H9 (cell line): ENCODE data around the gene CDH13. TPM values are rescaled to one million over a fixed set of nuclear protein-coding genes. Genes with fewer than 3 reads are reported as not detected.

ENCODE experiments used
- DNase-seq: peaks from one replicate; pipeline ENCODE4 v3.0.0-alpha.2; 2017
- H2AFZ ChIP-seq: one replicate; pipeline ENCODE4 v1.6.1; 2013; ENCODE audit warnings: mild to moderate bottlenecking, low read length, control low read depth, moderate library complexity
- H2AK5ac ChIP-seq: 2 replicates; pipeline ENCODE4 v1.6.1; 2013; ENCODE audit warnings: low read length, control low read depth, mixed read lengths; ENCODE audit not compliant: insufficient read length
- H2BK120ac ChIP-seq: one replicate; pipeline ENCODE4 v1.6.1; 2013; ENCODE audit warnings: low read depth, mild to moderate bottlenecking, low read length, control low read depth, inconsistent platforms; ENCODE audit not compliant: poor library complexity, severe bottlenecking
- H2BK12ac ChIP-seq: 2 replicates; pipeline ENCODE4 v1.6.1; 2013; ENCODE audit warnings: low read length, control low read depth, mixed read lengths, low read depth; ENCODE audit not compliant: insufficient read length
- H2BK15ac ChIP-seq: 2 replicates; pipeline ENCODE4 v1.6.1; 2013; ENCODE audit warnings: low read depth, low read length, control low read depth
- H2BK20ac ChIP-seq: one replicate; pipeline ENCODE4 v1.6.1; 2013; ENCODE audit warnings: low read depth, mild to moderate bottlenecking, low read length, control low read depth, inconsistent platforms; ENCODE audit not compliant: poor library complexity, severe bottlenecking
- H2BK5ac ChIP-seq: 2 replicates; pipeline ENCODE4 v1.6.1; 2013; ENCODE audit warnings: low read length, control low read depth, mixed read lengths; ENCODE audit not compliant: insufficient read length
- H3K14ac ChIP-seq: 2 replicates; pipeline ENCODE4 v1.6.1; 2013; ENCODE audit warnings: low read length, control low read depth; ENCODE audit not compliant: insufficient read depth
- H3K18ac ChIP-seq: 2 replicates; pipeline ENCODE4 v1.6.1; 2013; ENCODE audit warnings: low read depth, mild to moderate bottlenecking, mixed read lengths, low read length, control low read depth; ENCODE audit not compliant: insufficient read length
- H3K23ac ChIP-seq: 2 replicates; pipeline ENCODE4 v1.6.1; 2013; ENCODE audit warnings: low read length, control low read depth, mixed read lengths, low read depth; ENCODE audit not compliant: insufficient read length
- H3K23me2 ChIP-seq: 2 replicates; pipeline ENCODE4 v1.6.1; 2013; ENCODE audit warnings: low read depth, mild to moderate bottlenecking, mixed read lengths, low read length, control low read depth; ENCODE audit not compliant: insufficient read length, poor library complexity, severe bottlenecking
- H3K27ac ChIP-seq: 2 replicates; pipeline ENCODE4 v1.5.1; 2013; ENCODE audit warnings: low read length, control low read depth, mixed read lengths, low read depth; ENCODE audit not compliant: insufficient read length
- H3K27me3 ChIP-seq: 2 replicates; pipeline ENCODE4 v1.6.1; 2013; ENCODE audit warnings: low read length, control low read depth, inconsistent platforms; ENCODE audit not compliant: insufficient read depth
- H3K4ac ChIP-seq: 2 replicates; pipeline ENCODE4 v1.6.1; 2013; ENCODE audit warnings: low read depth, mild to moderate bottlenecking, control low read depth, inconsistent platforms, low read length, moderate library complexity
- H3K4me1 ChIP-seq: 2 replicates; pipeline ENCODE4 v1.6.1; 2013; ENCODE audit warnings: low read length, control low read depth, inconsistent platforms; ENCODE audit not compliant: insufficient read depth
- H3K4me2 ChIP-seq: 2 replicates; pipeline ENCODE4 v1.6.1; 2013; ENCODE audit warnings: low read length, control low read depth, mixed read lengths; ENCODE audit not compliant: insufficient read length, insufficient read depth
- H3K56ac ChIP-seq: 2 replicates; pipeline ENCODE4 v1.6.1; 2013; ENCODE audit warnings: low read depth, mild to moderate bottlenecking, mixed read lengths, low read length, control low read depth; ENCODE audit not compliant: insufficient read length
- H3K79me1 ChIP-seq: 2 replicates; pipeline ENCODE4 v1.6.1; 2013; ENCODE audit warnings: low read depth, mild to moderate bottlenecking, moderate library complexity, low read length, control low read depth, inconsistent platforms; ENCODE audit not compliant: insufficient read depth, poor library complexity, severe bottlenecking
- H3K79me2 ChIP-seq: 2 replicates; pipeline ENCODE4 v1.6.1; 2013; ENCODE audit warnings: low read length, control low read depth, inconsistent platforms; ENCODE audit not compliant: insufficient read depth
- H3K9ac ChIP-seq: 2 replicates; pipeline ENCODE4 v1.6.1; 2013; ENCODE audit warnings: low read length, control low read depth, mixed read lengths; ENCODE audit not compliant: insufficient read length; ENCODE audit errors: extremely low read depth
- H3K9me3 ChIP-seq: one replicate; pipeline ENCODE4 v1.6.1; 2013; ENCODE audit warnings: low read depth, low read length, inconsistent platforms; ENCODE audit not compliant: control insufficient read depth
- H3T11ph ChIP-seq: one replicate; pipeline ENCODE4 v1.6.1; 2013; ENCODE audit warnings: mild to moderate bottlenecking, low read length, control low read depth, inconsistent platforms
- H4K20me1 ChIP-seq: one replicate; pipeline ENCODE4 v1.6.1; 2013; ENCODE audit not compliant: control insufficient read depth, insufficient read length, insufficient read depth
- H4K5ac ChIP-seq: 2 replicates; pipeline ENCODE4 v1.6.1; 2013; ENCODE audit warnings: low read depth, mild to moderate bottlenecking, mixed read lengths, low read length, control low read depth; ENCODE audit not compliant: insufficient read length
- H4K8ac ChIP-seq: replicated peaks from 2 replicates; pipeline ENCODE4 v1.6.1; 2013; ENCODE audit warnings: low read length, control low read depth, mixed read lengths, low read depth; ENCODE audit not compliant: insufficient read length
- H4K91ac ChIP-seq: 2 replicates; pipeline ENCODE4 v1.6.1; 2013; ENCODE audit warnings: low read depth, mild to moderate bottlenecking, moderate library complexity, mixed read lengths, low read length, control low read depth; ENCODE audit not compliant: insufficient read length
- H3K27ac Mint-ChIP-seq, 3 experiments: 2 replicates in 2 of 3; 3 replicates in 1 of 3; pipeline ENCODE4 v1.8.0; 2020 to 2021; ENCODE audit warnings: mixed read lengths in 3 of 3, mild to moderate bottlenecking in 1 of 3, moderate library complexity in 1 of 3
- H3K27me3 Mint-ChIP-seq: 2 replicates; pipeline ENCODE4 v1.8.0; 2021; ENCODE audit warnings: low read depth, mild to moderate bottlenecking, moderate library complexity, mixed read lengths
- H3K36me3 Mint-ChIP-seq, 3 experiments: 2 replicates in 2 of 3; 3 replicates in 1 of 3; pipeline ENCODE4 v1.8.0; 2020 to 2021; ENCODE audit warnings: low read depth in 3 of 3, mixed read lengths in 3 of 3; ENCODE audit not compliant: insufficient read depth in 1 of 3
- H3K4me1 Mint-ChIP-seq, 2 experiments: 2 replicates each; pipeline ENCODE4 v1.8.0; 2020; ENCODE audit warnings: mixed read lengths in 2 of 2
- H3K4me3 Mint-ChIP-seq, 2 experiments: 2 replicates in 1 of 2; 3 replicates in 1 of 2; pipeline ENCODE4 v1.8.0; 2020 to 2021; ENCODE audit warnings: mild to moderate bottlenecking in 2 of 2, mixed read lengths in 2 of 2, moderate library complexity in 1 of 2
- H3K9me3 Mint-ChIP-seq, 2 experiments: 2 replicates in 1 of 2; 3 replicates in 1 of 2; pipeline ENCODE4 v1.8.0; 2020; ENCODE audit warnings: mild to moderate bottlenecking in 2 of 2, mixed read lengths in 2 of 2, moderate library complexity in 1 of 2
- WGBS: extraction: QIAGEN DNeasy Blood & Tissue Kit; methylation state at CpG from one replicate; pipeline ENCODE4 v1.1.7; 2013; ENCODE audit warnings: missing lambda C conversion rate, low lambda C conversion rate, mixed read lengths; ENCODE audit not compliant: insufficient read length; ENCODE audit errors: extremely low coverage; 5-methylcytosine and 5-hydroxymethylcytosine counted together
- total RNA-seq: library from RNA; stranded (reverse); gene quantifications from 2 replicates; pipeline ENCODE4 v1.2.1, GENCODE V29; 2021
- TF ChIP-seq, protein P1 (sequence below): fragments of 200-600 bp; sonication (generic); conservative IDR thresholded peaks from 3 replicates; pipeline ENCODE4 v1.8.0; 2021; ENCODE audit warnings: antibody characterized with exemption, mild to moderate bottlenecking

The CDH13 gene
- total RNA-seq, 1 experiment from 2014 or later = 1.5 TPM

DNA sequence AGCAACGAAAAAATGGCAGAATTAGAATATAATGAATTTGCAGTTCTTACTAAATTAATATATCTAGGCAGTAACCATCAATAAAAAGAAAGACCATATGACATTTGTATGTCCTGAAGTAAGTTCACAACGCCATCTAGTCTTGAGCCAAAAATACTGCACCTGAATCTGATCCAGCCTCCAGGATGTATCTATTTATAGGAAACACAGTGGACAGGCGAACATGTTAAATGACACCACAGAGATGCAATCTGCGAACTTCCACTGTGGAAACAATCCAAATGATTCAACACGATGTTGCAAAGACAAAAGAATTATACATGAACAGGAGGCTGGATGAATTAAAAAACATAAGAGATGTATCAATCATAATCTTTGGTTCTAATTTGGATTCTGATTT, 197.6 kb downstream of the CDH13 start:
- H2AK5ac ChIP-seq = no peak overlapping the region

More for the DNA sequence above, 197.6 kb downstream of the CDH13 start:
- Histone ChIP-seq H3K56ac (no peak overlapping the region), H2BK12ac (no peak overlapping the region), H3K14ac (no peak overlapping the region), H3K4ac (no peak overlapping the region), H4K20me1 (no peaks in the 10 kb centered on the region), H3K9ac (no peak overlapping the region), H3K27ac (no peak overlapping the region), H2AFZ (no peak overlapping the region), H2BK5ac (no peak overlapping the region), H3K79me2 (no peaks in the 10 kb centered on the region), H4K8ac (no peak overlapping the region), H4K5ac (no peak overlapping the region), H3K4me1 (no peaks in the 10 kb centered on the region), H3K79me1 (no peaks in the 10 kb centered on the region), H3K4me2 (no peak overlapping the region), H3K23ac (no peak overlapping the region), H4K91ac (no peak overlapping the region), H2BK20ac (no peak overlapping the region), H3T11ph (no peak overlapping the region), H2BK120ac (no peak overlapping the region), H3K18ac (no peak overlapping the region), H3K27me3 (no peaks in the 10 kb centered on the region), H2BK15ac (no peak overlapping the region), H3K23me2 (no peaks in the 10 kb centered on the region), H3K9me3 (peaks cover 4% of the 10 kb centered on the region)
- H3K4me1 Mint-ChIP-seq = peaks cover 2 to 4% of the 10 kb centered on the region in 2 experiments
- peaks cover 9 to 11% of the 10 kb centered on the region in 2 experiments for H3K9me3 Mint-ChIP-seq
- H3K4me3 Mint-ChIP-seq = no peak overlapping the region
- DNase-seq = no peak
- peaks cover 3 to 11% (median 5%) of the 10 kb centered on the region in 3 experiments; a peak in 5 of 7 replicates for H3K36me3 Mint-ChIP-seq
- no peak overlapping the region for H3K27ac Mint-ChIP-seq
- WGBS = no CpG with 5 or more reads among the region's 5 CpGs
- no peaks in the 10 kb centered on the region for H3K27me3 Mint-ChIP-seq
- TF ChIP-seq, protein P1, sequence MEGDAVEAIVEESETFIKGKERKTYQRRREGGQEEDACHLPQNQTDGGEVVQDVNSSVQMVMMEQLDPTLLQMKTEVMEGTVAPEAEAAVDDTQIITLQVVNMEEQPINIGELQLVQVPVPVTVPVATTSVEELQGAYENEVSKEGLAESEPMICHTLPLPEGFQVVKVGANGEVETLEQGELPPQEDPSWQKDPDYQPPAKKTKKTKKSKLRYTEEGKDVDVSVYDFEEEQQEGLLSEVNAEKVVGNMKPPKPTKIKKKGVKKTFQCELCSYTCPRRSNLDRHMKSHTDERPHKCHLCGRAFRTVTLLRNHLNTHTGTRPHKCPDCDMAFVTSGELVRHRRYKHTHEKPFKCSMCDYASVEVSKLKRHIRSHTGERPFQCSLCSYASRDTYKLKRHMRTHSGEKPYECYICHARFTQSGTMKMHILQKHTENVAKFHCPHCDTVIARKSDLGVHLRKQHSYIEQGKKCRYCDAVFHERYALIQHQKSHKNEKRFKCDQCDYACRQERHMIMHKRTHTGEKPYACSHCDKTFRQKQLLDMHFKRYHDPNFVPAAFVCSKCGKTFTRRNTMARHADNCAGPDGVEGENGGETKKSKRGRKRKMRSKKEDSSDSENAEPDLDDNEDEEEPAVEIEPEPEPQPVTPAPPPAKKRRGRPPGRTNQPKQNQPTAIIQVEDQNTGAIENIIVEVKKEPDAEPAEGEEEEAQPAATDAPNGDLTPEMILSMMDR = no peak
